GM18870 (cell line): ENCODE results near the gene E4F1.

Source experiments
- ATAC-seq: cut with Tn5 transposase; IDR thresholded peaks from one replicate; pipeline ENCODE4 v1.9.1; 2021; ENCODE audit warnings: moderate library complexity; ENCODE audit not compliant: unreplicated experiment

Gene E4F1

DNA sequence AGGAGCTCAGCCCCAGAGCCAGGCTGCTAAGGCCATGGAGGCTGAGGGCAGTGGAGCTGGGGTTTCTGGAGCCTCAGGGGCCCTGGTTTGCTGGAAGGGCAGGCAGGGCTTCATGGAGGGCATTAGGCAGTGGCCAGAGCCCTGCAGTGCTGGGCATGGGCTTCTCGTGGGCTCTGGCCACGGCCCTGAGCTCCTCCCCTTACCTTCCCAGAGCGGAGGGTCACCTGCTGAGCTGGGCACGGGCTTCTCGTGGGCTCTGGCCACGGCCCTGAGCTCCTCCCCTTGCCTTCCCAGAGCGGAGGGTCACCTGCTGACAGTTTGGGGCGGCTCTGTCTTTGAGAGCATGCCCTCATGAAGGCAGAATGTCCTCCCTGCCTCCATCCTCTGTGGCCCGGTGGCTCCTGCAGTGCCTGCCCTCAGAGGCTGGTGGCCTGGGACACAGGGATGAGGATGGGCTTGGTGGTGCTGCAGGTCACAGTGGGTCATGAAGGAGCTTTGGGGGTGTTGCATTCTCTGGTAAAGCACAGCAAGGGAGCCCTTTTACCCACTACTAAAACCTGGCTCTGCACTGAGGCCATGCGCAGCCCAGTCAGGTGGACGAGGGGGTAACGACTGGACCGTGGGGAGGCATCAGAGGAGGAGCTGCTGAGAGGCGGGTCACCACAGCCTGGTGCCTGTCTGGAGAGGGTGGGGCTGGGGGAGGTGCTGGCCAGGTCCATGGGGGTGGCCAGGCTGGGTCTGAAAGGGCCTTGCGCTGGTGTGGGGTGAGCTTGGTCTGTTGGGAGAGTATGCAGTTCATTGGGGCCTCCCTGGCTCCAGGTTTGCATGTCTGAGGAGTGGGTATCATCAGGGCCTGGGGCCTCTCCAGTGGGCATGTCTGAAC lies 47.4 kb downstream of the E4F1 start:
- no peak for ATAC-seq

GRCh38 chr16:2271848-2272461 lies 48.6 kb downstream of the E4F1 start:
- no peak for ATAC-seq

GRCh38 chr16:2273484-2273883 lies 50.1 kb downstream of the E4F1 start:
- ATAC-seq = no peak

DNA sequence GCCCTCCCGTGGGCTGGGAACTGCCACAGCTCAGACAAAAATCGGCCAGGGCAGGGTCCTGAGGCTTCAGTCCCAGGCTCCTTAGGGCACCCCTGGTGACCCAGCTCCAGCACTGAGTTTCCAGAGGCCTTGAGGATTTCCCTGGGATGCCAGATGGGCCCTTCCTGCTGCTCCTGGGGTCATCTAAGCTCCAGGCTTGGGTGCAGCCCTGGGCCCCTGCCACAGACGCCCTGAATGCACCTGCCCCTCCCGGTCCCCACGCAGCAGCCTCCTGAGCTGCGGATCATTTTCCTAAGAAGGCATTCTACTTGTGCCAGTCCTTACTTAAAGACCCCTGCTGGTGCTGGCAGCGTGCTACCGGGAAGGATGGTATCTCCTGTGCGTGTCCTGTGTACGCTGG lies 50.5 kb downstream of the E4F1 start:
- ATAC-seq = no peak

GRCh38 chr16:2275476-2276367 lies 52.3 kb downstream of the E4F1 start:
- ATAC-seq = no peak

DNA sequence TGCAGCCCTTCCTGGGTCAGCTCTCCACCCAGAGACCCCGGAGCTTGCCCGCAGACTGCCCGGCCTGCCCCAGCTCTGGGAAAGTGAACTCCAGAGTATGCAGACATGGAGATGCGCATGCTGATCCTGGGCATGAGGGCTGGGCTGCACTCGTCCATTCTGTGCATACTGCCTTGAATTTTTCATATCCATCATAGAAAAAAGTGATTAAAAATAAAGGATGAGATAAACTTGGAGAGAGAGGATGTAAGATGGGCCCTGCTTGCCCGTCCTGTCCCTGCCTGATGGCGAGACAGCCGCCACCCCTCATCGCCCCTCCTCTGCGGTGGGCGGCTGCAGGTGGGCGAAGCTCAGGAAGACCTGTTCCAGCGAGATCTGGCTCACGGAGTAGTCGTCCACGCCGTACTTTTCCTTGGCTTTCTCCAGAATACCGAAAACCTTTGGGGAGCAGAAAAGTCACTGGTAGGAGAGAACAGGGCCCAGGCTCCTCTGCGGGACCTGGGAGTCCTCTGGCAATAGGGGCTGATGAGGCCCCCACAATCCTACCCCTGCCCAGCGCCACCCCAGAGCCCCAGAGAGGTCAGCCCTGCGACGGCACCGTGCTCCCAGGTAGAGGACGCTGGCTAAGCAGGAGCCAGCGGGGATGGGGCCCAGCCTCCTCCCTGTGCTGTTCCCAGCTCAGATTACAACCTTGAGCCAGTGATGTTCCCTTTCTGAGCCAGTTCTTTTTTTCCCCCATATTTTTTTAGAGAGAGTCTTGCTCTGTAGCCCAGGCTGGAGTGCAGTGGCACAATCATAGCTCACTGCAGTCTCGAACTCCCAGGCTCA lies 53.2 kb downstream of the E4F1 start:
- no peak for ATAC-seq

- no peak for ATAC-seq
These were observed 54.3 kb downstream of the E4F1 start for GRCh38 chr16:2277466-2278271.

GRCh38 chr16:2278272-2278608 lies 54.8 kb downstream of the E4F1 start:
- ATAC-seq = no peak

DNA sequence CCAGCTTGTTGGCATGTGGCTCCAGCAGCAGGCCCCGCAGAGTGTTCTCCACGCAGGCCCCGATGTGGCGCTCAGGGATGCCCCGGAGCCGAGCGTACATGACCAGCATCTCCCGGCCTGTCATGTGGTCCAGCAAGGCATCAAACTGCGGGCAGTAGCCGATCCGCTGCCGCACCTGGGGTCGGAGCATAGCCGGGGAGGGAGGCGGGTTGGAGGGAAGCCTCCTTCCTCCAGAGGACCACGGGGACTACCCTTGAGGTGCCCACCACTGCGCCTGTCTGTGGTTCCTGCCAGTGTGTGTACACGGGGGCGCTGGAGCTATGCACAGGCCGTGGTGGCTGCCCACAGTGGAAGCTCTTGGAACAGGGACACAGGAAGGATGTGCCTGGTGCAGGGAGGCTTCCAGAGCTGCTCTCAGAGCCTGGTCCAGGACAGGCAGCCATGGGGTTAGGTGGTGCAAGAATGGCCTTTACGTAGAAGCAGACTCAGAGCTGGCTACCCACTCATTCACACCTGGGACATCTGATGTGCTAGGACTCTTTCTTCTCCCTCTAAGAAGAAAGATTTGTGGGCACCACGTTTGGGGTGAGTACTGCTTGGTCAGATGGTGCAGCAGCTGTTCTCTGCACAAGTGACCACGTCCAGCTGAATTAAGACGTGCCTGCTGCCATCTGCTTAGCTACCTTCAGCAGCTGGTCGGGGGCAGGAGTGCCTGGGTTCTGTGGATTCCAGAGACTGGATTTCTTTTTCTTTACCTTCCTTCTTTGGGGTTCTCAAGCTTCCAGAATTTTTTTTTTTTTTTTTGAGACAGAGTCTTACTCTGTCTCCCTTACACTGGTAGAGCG lies 55.8 kb downstream of the E4F1 start:
- ATAC-seq = no peak

GRCh38 chr16:2280461-2280860 lies 57.1 kb downstream of the E4F1 start:
- no peak for ATAC-seq

DNA sequence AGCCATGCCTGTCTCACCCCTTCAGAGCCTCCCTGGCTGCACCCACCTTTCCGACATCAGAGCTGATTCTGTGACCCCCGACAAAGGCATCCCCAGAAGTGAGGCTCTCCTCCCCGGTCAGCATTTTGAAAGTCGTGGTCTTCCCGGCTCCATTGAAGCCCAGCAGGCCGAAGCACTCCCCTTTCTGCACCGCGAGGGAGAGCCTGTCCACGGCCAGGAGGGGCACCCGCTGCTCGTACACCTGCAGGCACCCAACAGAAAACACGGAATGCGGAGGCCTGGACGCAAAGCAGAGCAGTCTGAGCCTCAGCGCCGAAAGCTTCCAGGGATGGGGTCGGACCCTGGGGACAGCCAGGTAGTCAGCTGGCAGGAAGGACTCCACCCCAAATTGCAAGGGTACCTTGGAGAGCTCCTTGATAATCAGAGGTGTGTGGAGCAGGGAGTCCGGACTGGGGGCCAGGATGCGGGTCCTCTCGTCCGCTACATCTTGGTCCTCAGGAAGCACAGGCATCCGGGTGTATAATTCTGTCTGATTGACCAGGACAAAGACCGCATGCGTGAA lies 57.7 kb downstream of the E4F1 start:
- ATAC-seq = no peak

DNA sequence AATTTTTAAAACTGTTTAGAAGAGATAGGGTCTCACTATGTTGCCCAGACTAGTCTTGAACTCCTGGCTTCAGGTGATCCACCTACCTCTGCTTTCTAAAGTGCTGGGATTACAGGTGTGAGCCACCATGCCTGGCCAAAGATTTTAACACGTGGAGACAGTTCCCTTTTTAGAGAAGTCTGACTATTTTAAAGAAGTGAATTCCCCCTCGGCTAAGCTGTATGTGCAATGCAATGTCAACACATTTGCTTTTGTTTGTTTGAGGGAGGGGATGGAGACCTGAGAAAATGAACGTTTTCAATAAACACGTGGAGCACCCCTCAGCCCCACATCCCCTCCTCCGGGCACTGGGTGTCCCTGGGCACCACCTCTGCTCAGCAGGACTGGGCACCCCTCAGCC lies 58.9 kb downstream of the E4F1 start:
- no peak for ATAC-seq

DNA sequence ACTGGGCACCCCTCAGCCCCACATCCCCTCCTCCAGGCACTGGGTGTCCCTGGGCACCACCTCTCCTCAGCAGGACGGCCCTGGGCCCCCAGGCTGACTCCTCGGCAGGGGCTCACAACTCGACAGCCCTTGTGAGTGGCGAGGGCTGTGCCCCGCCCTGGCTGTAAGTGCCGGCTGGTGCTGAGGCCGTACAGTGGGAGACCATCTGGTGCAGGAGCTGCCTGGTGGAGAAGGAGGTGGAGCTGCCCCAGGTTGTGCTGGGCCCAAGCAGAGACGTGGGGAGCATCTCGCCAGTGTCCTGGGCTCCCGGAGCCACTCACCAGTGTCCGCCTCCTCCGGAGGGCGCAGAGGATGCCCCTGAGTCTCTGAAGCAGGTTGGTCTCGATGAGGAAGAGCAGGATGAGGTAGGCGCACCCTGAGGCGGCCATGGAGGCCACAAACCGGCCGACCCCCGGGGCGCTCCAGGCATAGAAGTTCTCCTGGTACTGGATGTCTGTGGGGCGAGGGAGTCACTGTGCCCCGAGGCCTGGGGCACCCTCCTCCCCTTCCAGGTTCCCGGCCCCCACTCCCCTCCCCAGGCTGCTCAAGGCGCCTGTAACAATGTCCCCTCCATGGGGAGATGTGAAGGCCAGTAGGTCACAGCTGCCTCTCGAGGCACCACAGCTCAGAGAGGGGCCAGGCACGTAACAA lies 59.6 kb downstream of the E4F1 start:
- ATAC-seq = no peak

DNA sequence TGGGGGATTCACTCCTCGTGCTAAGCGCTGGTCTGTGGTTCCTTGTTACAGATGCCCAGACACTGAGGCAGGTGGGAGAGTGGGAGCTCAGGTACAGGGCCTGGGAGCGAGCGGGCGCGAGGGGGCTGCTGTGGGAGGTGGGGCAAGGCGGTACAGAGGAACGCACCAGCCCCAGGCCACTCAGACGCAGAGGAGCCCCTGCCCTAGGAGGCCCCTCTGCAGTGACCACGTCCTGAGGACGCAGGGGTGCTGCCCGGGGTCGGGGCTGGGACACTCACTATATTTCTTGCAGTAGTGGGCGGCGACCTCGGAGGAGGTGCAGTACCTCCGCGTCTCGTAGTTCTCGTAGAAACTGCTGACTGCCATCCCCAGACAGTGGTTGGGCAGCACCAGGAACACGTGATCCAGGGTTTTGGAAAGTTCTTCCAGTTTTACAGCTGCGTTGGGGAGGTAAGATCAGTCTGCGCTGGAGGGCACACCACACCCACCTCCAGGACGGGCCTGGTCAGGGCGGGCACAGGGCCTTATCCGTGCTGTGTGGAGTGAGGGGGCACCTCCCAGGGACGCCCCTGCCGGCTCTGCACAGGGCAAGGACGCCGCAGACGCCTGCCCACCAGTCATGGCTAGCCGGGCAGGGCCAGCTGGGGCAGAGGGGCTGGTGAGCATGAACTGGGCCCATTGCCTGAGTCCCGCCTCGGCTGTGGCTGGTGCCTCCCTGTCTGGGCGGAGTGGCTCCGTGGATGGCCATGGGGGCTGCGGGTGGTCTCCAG lies 60.8 kb downstream of the E4F1 start:
- no peak for ATAC-seq

DNA sequence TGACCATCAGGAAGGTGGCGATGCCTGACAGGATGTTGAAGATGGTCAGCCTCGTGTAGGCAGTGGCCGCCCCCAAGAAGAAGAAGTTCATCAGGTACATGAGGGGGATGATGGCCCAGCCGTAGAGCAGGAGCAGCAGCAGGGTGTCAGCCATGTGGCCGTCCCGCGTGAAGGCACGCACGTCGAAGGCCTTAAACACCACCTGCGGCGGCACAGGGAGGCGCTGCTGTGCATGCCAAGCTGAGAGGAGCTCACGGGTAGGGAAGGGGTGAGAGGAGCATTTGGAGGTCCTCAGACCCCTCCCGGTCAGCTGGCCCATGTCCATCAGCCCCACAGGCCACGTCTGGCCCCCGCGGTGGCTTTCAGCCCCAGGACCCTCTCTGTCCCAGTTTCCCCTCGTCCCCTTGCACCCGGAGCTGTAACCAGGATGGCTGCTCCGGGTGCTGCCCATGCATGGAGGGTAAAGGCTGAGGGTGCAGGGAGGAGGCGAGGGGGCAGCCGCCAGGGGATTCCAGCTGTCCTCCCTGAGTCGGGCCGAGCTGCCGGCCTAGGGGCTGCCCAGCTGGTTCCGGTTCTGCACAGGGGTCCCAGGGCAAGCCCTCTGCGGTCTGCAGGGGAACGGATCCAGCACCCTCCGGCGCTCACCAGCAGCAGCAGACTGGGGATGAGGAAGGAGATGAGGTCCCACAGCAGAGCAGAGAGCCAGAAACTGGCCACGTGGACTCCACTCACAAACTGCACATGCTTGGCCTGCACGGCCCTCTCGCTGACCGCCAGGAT lies 61.6 kb downstream of the E4F1 start:
- no peak for ATAC-seq
